OCI-LY3 (cell line): ENCODE measurements around the gene KIF18A.

Experiments
- CTCF ChIP-seq: fragments of 200-600, 300-600 bp; sonication (generic); IDR thresholded peaks from 2 replicates; pipeline ENCODE4 v1.5.1; 2014; ENCODE audit warnings: antibody characterized with exemption, low read length, low read depth
- EZH2phosphoT487 ChIP-seq: fragments of 200-600 bp; shearing (Covaris generic); IDR thresholded peaks from 2 replicates; pipeline ENCODE4 v1.6.1; 2018; ENCODE audit warnings: antibody characterized with exemption, mixed run types, low read depth

- TF ChIP-seq CTCF (no peak), EZH2phosphoT487 (no peak)
These were observed 67.6 kb downstream of the KIF18A start for GRCh38 chr11:28040384-28040783.
